T47D (cell line): ENCODE data around the gene PDE4D.

Source experiments
- DNase-seq, 2 experiments: peaks; one replicate each; pipeline versions ENCODE4 v3.0.0 to v3.0.0-alpha.2; 2011 to 2012; ENCODE audit warnings: low read depth in 1 of 2, low spot score in 1 of 2
- JUND ChIP-seq: IDR thresholded peaks from 2 replicates; pipeline ENCODE4 v1.6.1; 2012; ENCODE audit warnings: low read depth
- in situ Hi-C: cut with HindIII; loops from 2 replicates; pipeline ENCODE4 v1.10.0; 2016; ENCODE audit warnings: low sequenced_read_pairs, low pct_unique_long_range_greater_than_20kb

PDE4D gene

DNA sequence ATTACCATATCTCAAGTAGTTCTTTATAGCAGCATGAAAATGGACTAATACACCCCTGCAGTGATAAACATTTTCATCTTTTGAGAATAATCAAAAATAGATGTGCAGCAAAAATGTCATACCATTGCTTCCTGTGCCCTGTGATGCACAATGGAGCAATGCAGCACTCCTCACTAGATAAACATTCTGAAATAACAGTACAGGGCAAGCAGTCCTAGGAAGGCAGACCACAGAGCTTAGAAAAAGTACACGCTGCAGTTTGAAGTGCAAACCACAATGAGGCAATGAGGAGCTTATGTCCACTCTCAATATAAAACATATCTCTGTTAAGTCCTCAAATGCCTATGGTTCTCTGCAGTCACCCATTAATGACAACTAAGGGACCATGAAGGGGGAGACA is 367.6 kb downstream of the PDE4D start:
- no peak for TF ChIP-seq JUND
- in situ Hi-C loops = no loop called here
- peak in 1 of 2 experiments; percentile 53 for DNase-seq

DNA sequence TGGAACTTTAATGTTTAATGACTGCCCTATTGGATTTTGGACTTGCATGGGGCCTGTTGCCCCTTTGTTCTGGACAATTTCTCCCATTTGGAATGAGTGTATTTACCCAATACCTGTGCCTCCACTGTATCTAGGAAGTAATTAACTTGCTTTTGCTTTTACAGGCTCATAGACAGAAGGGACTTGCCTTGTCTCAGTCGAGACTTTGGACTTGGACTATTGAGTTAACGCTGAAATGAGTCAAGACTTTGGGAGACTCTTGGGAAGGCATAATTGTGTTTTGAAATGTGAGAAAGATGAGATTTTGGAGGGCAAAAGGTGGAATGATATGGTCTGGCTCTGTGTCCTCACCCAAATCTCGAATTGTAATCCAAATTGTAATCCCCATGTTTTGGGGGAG is 368.2 kb downstream of the PDE4D start:
- no peak for TF ChIP-seq JUND
- in situ Hi-C loops = no loop called here
- DNase-seq = no peak

DNA sequence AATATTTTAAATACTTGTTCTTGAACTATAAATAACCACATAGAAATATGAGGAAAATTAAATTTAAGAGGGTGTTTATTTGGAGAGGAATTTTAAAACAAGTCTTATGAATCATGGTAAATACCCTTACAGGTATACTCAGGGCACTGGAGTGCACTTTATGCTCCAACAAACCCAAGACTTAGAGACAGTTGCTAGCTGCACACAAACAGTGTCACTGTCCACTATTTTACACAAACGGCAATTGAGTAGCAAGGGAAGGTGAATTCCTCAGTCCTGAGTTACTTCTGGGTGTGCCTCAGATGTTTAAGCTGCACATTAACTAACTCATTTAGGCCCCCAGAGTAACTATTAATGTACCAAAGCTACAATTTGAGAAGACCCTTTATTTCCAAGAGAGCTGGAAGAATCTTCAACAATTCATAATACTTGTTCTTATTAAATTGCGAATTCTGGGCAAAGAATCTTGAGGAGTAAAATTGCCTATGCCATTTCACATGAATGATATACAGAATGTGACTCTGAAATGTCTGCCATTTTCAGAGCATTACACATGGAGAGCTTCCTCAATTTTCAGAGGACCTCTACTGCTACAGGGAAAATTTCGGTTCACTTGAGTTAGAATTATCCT is 371.2 kb downstream of the PDE4D start:
- peak in 1 of 2 experiments; percentile 35 for DNase-seq
- in situ Hi-C loops = no loop called here
- no peak for TF ChIP-seq JUND

DNA sequence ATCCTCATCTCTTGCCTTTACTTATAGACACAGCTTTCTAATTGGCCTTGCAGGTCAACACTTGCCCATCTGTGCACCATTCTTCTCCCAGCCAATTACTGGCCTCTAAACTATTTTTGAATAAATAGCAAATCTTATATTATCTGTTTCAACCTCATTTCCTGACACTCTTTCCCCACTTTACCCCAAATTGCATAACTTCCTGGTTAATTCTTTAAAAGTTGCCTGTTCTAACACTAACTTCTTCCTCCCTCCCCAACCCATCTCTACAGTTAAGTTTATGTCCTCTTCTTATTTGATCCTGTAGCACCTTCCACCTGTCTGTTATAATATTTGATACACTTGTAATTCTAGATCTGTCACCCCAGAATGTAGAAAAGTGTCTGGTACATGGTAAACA is 372.1 kb downstream of the PDE4D start:
- in situ Hi-C loops = no loop called here
- no peak for TF ChIP-seq JUND
- no peak for DNase-seq

DNA sequence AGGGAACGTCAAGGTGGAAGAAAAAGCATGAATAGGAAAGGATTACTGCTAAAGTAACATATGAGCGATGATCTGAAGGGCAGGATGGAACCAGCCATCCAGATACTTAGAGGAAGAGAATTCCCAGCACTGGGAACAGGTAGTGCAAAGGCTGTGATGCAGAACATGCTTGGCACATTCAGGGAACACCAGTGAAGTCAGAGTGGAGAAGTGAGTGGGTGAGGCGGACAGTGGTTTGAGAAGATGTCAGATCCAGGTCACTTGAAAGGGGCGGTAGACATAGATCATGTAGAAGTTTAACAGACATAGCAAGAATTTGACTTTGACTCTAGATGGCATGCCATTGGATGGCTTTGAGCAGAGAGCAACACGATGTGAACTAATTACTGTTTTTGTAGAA is 374.2 kb downstream of the PDE4D start:
- no peak for DNase-seq
- no peak for TF ChIP-seq JUND
- in situ Hi-C loops = no loop called here

DNA sequence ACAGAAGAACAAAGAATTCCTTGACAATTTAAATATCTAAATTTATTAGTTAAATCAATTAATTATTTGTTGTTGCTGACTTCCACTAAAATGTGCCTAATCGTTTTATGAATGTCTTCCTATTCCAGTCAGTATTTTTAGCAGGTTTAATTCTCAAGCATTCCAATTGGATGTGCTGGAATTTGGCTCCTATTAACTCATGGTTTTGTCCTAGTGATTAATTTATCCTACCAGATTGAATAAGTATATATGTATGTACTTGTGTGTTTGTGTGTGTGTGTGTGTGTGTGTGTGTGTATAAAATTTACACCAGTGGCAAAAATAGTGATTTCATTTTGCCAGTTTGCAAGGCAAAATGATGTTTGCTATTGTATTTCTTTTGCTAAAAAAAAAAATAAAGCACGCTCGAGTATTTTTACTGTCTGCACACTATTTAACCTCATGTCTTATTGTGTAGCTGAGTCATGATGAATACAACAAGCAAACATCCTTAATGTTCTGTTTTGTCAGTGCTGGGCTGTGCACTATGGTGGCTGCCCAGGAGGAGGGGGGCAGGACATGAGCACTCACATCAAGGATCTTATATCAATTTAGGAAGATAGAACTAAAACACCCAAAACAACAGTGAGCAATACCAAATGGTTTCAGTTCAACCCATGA is 375.5 kb downstream of the PDE4D start:
- in situ Hi-C loops = no loop called here
- no peak for DNase-seq
- TF ChIP-seq JUND = no peak

DNA sequence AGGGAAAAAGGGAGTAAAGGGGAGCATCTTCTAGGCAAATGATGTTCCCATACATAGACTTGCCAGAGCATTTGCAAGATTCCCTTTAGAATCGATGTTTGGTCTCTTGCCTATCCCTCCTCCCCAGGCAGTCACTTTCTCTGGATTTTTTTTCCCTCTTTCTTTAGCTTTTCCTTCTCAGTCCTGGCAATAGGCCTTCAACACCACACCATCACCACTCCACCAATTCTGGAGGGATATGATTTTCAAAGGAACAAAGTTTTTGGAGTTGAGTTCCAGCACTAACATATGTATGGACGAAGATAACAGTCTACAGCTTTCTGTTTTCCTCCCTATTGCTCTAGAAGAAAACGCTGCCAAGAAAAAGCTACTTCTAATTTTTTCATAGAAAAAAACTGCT is 377.4 kb downstream of the PDE4D start:
- no peak for DNase-seq
- in situ Hi-C loops = no loop called here
- no peak for TF ChIP-seq JUND

DNA sequence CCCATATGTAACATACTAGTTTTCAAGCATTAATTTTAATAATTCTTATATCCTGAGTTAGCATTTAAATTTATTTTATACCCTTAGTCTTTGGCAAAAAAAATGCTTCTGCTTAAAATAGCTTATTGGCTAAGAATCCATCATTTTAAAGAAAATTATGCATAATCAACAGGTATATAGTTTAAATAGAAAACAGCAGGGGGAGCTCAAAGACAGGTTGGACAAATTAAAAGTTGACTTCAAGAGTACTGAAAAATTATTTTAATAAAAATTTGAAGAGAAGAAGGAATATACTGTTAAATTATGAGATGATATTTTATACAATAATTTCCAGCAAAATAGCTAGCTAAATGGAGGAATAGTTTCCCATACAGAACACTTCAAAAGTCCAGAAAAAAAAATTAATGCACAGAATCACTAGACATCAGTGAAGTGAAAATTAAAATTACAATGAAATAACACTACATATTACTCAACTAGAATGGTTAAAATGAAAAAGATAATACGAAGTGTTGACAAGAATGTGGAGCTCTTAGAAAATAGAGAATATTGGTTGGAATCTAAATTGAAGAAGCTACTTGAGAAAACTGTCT is 387.1 kb downstream of the PDE4D start:
- peak in 1 of 2 experiments; percentile 54 for DNase-seq
- no peak for TF ChIP-seq JUND
- in situ Hi-C loops = no loop called here

DNA sequence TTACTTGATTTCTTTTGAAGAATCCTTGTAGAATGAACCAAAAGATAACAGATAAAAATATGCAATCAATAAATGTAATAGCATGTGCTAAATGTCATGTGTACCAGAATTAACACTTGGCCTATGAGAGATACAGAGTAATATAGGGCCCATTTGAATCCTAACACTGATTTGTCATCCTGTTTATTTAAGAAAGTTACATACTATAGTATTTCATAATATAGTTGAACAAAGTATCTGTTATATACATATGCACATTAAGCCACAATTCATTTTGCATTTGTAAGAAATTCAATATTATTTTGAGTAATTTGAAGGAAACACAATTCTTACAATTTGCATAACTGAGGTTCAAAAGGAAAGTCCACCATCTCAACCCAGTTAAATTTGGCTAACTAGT is 389.5 kb downstream of the PDE4D start:
- in situ Hi-C loops = no loop called here
- no peak for DNase-seq
- TF ChIP-seq JUND = no peak

DNA sequence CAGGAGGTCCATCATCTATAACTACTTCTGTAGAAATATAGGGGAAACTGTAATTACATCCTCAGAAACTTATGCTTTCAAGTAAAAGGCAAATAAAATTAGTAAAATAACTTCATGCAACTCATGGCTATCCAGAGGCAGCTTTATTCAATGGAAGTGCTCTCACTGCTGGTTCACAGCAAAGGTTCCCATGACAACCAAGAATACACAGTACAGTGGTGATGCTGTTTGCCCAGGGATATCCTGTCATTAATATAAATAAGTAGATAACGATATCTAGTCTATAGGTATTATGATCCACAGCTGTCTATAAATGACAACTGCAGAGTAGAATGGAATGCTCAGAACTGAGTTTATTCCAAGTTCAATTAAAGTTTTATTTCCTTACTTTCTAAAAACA is 390.3 kb downstream of the PDE4D start:
- in situ Hi-C loops = no loop called here
- no peak for TF ChIP-seq JUND
- DNase-seq = no peak

DNA sequence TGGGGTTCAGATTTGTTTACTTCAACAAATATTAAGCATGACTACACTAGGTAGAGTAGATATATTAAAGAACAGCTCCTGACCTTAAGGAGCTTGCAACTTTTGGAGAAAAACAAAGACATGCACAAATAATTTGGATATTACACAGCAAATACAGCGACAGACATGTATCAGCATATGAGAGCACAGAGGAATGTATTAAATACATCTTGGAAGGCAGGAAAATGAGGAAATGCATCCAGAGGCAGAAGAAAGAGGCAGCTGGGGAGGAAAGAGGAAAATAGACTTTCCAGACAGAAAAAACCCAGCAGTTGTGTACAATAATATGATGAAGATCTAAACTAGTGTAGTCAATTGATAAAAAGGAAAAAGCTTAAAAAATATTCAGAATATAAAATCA is 392.2 kb downstream of the PDE4D start:
- in situ Hi-C loops = no loop called here
- no peak for DNase-seq
- TF ChIP-seq JUND = no peak

DNA sequence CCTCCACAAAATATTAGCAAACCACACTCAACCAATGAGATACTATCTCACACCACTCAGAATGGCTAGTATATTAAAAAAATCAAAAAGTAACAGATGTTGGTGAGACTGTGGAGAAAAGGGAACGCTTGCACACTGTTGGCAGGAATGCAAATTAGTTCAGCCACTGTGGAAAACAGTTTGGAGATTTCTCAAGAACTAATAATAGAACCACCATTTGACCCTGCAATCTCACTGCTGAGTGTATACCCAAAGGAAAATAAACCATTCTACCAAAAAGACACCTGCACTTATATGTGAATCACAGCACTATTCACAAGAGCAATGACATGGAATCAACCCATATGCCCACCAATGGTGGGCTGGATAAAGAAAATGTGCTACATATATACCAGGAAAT is 393.5 kb downstream of the PDE4D start:
- no peak for DNase-seq
- in situ Hi-C loops = no loop called here
- TF ChIP-seq JUND = no peak

DNA sequence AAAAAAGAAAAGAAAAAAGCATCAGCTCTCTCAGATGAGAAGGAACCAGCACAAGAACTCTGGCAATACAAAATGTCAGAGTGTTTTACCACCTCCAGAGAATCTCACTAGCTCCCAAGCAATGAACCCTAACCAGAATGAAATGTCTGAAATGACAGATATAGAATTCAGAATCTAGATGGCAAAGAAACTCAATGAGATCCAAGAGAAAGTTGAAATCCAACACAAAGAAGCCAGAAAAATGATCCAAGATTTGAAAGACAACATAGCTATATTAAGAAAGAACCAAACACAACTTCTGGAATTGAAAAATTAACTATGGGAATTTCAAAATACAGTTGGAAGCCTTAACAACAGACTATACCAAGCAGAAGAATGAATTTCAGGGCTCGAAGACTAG is 396.3 kb downstream of the PDE4D start:
- no peak for TF ChIP-seq JUND
- no peak for DNase-seq

More for the DNA sequence above, 396.3 kb downstream of the PDE4D start:
- in situ Hi-C loops = no loop called here
